ENCODE results near the gene VDR.

DNA sequence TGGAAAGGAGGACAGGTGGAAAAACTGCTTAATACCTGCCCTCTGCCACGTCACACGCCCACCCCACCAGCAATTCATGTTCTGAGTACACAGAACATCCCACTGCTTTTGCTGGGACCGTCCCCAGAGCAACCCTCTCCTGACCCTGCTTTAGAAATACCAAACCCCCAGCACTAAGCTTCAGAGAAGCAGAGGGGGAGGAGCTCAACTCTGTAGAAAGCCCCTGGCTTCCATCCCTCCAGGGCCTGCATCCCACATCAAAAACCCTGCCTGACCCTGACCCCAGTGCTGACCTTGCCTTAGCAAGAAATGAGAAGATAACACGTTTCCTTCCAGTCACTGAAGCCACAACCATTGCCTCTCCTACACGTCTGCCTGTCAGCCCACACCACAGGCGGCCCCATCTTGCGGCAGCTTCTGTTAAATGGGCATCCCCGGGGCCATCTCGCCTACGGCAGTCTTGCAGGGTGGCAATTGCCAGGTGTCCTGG, 19.7 kb downstream of the VDR start:
- TF ChIP-seq CTCF (optimal IDR thresholded peaks at IDR 0.05 in 1 of 3, IDR thresholded peaks at IDR 0.05 in 1 of 3, conservative IDR thresholded peaks at IDR 0.05 in 1 of 3; ENCODE audit: extremely low read depth in 1 of 3, insufficient read depth in 2 of 3, low read length in 3 of 3) = no peak
- no peak for TF ChIP-seq EZH2 (IDR thresholded peaks at IDR 0.05; ENCODE audit: low read length)
